ENCODE measurements around the gene DIAPH3.

DIAPH3 gene

DNA sequence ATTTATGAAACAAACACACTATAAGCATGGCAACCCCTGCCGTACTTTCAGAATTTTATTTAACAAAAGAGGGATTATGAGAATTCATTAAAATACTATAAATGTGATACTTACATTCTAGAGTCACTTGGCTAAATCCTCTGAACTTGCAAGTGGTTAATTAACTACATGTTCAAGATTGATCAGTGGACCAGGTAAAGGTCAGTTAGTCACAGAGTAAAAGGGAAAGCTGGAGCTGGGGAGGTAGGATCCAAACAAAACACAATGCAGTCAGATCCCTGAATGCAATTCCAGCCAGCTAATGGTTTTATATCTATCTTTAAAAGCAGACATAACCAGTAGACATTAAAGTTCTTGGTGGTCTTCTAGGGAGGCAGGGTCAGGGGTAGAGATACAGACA is 270.5 kb downstream of the DIAPH3 start:
- no peak for TF ChIP-seq ZFX (IDR thresholded peaks at IDR 0.05; ENCODE audit: borderline replicate concordance)
- TF ChIP-seq, protein P1, sequence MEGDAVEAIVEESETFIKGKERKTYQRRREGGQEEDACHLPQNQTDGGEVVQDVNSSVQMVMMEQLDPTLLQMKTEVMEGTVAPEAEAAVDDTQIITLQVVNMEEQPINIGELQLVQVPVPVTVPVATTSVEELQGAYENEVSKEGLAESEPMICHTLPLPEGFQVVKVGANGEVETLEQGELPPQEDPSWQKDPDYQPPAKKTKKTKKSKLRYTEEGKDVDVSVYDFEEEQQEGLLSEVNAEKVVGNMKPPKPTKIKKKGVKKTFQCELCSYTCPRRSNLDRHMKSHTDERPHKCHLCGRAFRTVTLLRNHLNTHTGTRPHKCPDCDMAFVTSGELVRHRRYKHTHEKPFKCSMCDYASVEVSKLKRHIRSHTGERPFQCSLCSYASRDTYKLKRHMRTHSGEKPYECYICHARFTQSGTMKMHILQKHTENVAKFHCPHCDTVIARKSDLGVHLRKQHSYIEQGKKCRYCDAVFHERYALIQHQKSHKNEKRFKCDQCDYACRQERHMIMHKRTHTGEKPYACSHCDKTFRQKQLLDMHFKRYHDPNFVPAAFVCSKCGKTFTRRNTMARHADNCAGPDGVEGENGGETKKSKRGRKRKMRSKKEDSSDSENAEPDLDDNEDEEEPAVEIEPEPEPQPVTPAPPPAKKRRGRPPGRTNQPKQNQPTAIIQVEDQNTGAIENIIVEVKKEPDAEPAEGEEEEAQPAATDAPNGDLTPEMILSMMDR (IDR thresholded peaks at IDR 0.05) = no peak
- no peak overlapping the region for H3K27ac ChIP-seq

DNA sequence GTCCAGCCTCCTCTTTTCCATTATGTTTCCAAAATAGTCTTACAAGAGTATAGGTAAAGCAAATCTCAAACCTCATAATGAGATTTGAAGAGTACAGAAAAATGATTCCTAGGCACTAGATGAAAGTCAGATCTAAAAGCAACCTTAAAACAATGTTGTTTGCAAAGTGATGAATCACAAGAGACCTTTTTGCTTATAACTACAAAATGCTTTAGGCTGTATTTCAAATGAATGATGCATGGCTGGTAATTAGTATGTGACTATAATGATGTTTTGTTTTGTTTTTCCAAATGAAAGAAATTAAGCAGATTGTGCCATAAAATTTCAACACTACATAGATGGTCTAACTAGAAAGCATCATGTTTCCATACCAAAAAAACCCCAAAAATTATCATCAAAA is 272.7 kb downstream of the DIAPH3 start:
- no peak for TF ChIP-seq ZFX (IDR thresholded peaks at IDR 0.05; ENCODE audit: borderline replicate concordance)
- TF ChIP-seq, protein P1 (IDR thresholded peaks at IDR 0.05) = no peak
- H3K27ac ChIP-seq = no peak overlapping the region

DNA sequence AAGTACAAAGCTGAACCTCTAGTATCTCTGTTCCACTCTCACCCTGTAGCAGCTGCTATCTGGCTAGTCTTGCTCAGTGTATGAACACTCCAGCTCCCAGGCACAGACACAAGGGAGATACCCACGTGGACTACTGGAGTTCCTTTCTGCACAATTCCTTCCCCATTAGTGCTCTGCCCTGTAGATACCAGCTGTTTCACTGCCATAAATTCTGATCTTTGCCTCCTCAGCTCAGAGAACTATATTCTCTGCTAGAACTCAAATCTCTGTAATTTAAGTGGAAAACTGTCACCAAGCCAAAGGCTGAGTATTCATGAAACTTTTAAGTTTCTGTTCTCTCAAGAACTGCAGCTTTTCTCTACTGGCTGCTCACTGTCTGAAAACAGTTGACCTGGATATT is 273.7 kb downstream of the DIAPH3 start:
- no peak overlapping the region for H3K27ac ChIP-seq
- TF ChIP-seq, protein P1 (IDR thresholded peaks at IDR 0.05) = no peak
- TF ChIP-seq ZFX (IDR thresholded peaks at IDR 0.05; ENCODE audit: borderline replicate concordance) = no peak

DNA sequence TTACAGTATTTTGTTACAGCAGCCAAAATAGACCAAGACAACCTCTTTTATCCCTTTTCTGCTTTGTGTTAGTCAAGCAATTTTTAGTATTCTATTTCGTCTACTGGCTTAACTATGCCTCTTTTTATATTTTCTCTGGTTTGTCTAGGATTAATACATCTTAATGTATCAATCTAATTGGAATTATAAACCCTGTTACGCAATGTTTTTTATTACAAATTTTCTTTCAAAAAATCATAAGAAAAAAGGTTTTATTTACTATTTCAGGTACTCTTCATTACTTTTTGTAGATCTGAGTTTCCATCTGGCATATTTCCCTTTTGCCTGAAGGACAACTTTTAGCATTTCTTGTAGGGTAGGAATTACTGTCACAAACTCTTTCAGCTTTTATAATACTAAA is 275.3 kb downstream of the DIAPH3 start:
- H3K27ac ChIP-seq = no peak overlapping the region
- TF ChIP-seq ZFX (IDR thresholded peaks at IDR 0.05; ENCODE audit: borderline replicate concordance) = no peak
- TF ChIP-seq, protein P1 (IDR thresholded peaks at IDR 0.05) = no peak

DNA sequence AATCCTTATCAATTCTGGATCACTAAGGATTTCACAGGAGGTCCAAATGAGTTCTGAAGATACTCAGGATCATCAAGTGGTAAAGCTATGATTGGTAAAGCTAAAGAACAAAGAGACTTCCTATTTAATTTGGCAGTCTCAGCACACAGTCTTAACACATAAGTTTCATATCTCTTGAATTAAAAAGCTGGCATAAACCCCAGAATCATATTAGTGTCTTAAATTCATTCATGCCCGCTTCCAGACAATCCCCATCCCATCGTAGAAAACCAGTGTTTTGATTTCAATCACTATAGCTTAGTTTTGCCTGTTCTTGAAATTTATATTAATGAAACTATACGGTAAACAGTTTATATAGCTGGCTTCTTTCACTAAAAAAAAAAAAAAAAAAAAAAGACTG is 278.7 kb downstream of the DIAPH3 start:
- TF ChIP-seq, protein P1 (IDR thresholded peaks at IDR 0.05) = no peak
- no peak for TF ChIP-seq ZFX (IDR thresholded peaks at IDR 0.05; ENCODE audit: borderline replicate concordance)
- H3K27ac ChIP-seq = no peak overlapping the region

DNA sequence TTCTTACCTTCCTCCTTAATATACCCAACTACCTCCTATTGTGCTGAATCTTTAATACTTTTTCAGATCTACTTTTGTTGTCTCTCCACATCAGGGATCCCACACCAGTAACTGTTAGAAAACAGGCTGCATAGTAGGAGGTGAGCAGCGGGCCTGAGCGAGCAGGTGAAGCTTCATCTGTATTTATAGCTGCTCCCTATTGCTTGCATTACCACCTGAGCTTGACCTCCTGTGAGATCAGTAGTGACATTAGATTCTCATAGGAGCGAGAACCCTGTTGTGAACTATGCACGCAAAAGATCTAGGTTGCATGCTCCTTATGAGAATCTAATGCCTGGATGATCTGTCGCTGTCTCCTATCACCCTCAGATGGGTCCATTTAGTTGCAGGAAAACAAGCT is 279.8 kb downstream of the DIAPH3 start:
- no peak overlapping the region for H3K27ac ChIP-seq
- no peak for TF ChIP-seq ZFX (IDR thresholded peaks at IDR 0.05; ENCODE audit: borderline replicate concordance)
- TF ChIP-seq, protein P1 (IDR thresholded peaks at IDR 0.05) = no peak

DNA sequence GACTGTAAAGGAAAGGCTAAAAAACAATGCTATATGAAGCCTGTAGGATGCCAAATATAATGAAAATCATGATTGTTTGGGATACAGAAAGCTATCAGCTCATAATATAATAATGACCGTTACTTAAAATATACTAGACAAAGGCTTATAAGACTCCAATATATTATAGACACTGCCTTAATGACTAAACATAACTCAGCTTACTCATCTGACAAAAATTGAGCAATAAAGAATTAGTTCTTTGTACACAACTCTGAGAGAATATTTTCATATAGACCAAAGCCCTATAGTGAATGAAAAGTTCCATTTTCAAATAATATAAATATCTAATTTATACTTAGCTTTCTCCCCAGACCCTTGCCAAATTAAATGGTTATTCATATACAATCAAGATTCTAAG is 283.3 kb downstream of the DIAPH3 start:
- no peak overlapping the region for H3K27ac ChIP-seq
- TF ChIP-seq ZFX (IDR thresholded peaks at IDR 0.05; ENCODE audit: borderline replicate concordance) = no peak

DNA sequence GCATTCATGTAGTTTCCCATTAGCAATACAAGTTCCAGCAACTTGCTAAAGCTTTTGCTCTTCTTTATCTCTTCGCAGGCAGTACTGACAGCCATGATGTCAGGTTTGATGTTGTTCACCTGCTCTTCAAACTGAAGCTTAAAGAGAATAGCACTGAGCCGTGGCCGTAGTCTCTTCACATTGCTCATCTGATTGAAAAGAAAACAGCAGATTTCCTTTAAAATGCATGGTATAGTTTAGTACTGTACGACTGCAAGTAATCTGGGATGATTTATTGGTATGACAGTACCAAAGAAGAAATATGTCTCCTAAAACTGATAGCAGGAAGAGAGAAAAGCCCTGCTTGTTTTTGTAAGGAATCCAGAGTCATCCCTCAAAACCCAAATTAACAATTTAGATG is 284.4 kb downstream of the DIAPH3 start:
- H3K27ac ChIP-seq = no peak overlapping the region
- TF ChIP-seq ZFX (IDR thresholded peaks at IDR 0.05; ENCODE audit: borderline replicate concordance) = no peak
- TF ChIP-seq, protein P1 (IDR thresholded peaks at IDR 0.05) = no peak

All from 22Rv1 (cell line).